Liver (tissue), 3 donors: ENCODE measurements around the gene RPS14.

Experiments
- GABPA ChIP-seq, 2 donors: IDR thresholded peaks in 1 of 2; conservative IDR thresholded peaks in 1 of 2; 2 replicates each; pipeline ENCODE4 v1.6.1; 2016; ENCODE audit warnings: antibody characterized with exemption in 2 of 2, mild to moderate bottlenecking in 1 of 2, moderate library complexity in 1 of 2
- JUND ChIP-seq, 2 donors: IDR thresholded peaks; 2 replicates each; pipeline ENCODE4 v1.6.1; 2016; ENCODE audit warnings: antibody characterized with exemption in 2 of 2
- NR2F2 ChIP-seq: IDR thresholded peaks from 2 replicates; pipeline ENCODE4 v1.6.1; 2016; ENCODE audit warnings: antibody characterized with exemption
- RAD21 ChIP-seq, 2 donors: IDR thresholded peaks; 2 replicates each; pipeline ENCODE4 v1.6.1; 2016; ENCODE audit warnings: antibody characterized with exemption in 2 of 2, mild to moderate bottlenecking in 2 of 2
- RXRA ChIP-seq, 2 donors: IDR thresholded peaks; 2 replicates each; pipeline ENCODE4 v1.6.1; 2017 to 2018; ENCODE audit warnings: antibody characterized with exemption in 2 of 2, mild to moderate bottlenecking in 1 of 2
- SP1 ChIP-seq: IDR thresholded peaks from 2 replicates; pipeline ENCODE4 v1.6.1; 2018; ENCODE audit warnings: antibody characterized with exemption, mild to moderate bottlenecking
- TAF1 ChIP-seq: conservative IDR thresholded peaks from 2 replicates; pipeline ENCODE4 v1.6.1; 2016; ENCODE audit warnings: antibody characterized with exemption, mild to moderate bottlenecking
- YY1 ChIP-seq: IDR thresholded peaks from 2 replicates; pipeline ENCODE4 v1.6.1; 2016; ENCODE audit warnings: antibody characterized with exemption, mild to moderate bottlenecking
- TF ChIP-seq, protein P1 (sequence below): fragments of 150-350 bp; IDR thresholded peaks from 2 replicates; pipeline ENCODE4 v1.5.1; 2017; ENCODE audit warnings: improper control_type of control experiment, low read depth, low read length; ENCODE audit not compliant: missing input control
- TF ChIP-seq, protein P2 (sequence below): IDR thresholded peaks from 2 replicates; pipeline ENCODE4 v1.6.1; 2016; ENCODE audit warnings: antibody characterized with exemption
- TF ChIP-seq, protein P3 (sequence below): IDR thresholded peaks from 2 replicates; pipeline ENCODE4 v1.6.1; 2016; ENCODE audit warnings: antibody characterized with exemption
- TF ChIP-seq, protein P4 (sequence below): IDR thresholded peaks from 2 replicates; pipeline ENCODE4 v1.6.1; 2016; ENCODE audit warnings: antibody characterized with exemption, mild to moderate bottlenecking
- TF ChIP-seq, protein P5 (sequence below): IDR thresholded peaks from 2 replicates; pipeline ENCODE4 v1.6.1; 2016; ENCODE audit warnings: antibody characterized with exemption
- donor health status: healthy.
- donor health status: healthy.

DNA sequence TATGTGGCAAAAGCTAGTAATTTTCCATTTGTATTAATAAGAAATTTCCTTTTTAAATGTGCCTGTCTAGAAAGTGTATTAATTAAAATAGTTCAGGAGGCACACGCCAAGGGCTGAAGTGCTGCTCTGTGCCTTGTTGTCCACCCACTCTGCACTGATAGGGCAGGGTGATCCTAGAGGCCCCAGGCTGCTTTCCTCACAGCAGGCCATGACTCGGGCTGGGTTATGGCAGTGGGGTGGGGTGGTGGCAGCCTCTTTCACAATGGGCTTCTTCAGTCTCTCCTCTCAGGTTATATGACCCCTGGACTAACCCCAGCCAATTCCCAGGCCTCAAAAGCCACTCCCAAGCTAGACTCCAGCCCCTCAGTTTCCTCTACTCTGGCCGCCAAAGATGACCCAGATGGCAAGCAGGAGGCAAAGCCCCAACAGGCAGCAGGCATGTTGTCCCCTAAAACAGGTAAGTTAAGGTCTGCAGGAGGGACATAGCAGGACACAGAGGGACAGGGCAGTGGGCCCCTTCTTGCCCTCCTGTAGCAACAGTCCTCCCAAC lies 56.4 kb downstream of the RPS14 start:
- TF ChIP-seq, protein P1, sequence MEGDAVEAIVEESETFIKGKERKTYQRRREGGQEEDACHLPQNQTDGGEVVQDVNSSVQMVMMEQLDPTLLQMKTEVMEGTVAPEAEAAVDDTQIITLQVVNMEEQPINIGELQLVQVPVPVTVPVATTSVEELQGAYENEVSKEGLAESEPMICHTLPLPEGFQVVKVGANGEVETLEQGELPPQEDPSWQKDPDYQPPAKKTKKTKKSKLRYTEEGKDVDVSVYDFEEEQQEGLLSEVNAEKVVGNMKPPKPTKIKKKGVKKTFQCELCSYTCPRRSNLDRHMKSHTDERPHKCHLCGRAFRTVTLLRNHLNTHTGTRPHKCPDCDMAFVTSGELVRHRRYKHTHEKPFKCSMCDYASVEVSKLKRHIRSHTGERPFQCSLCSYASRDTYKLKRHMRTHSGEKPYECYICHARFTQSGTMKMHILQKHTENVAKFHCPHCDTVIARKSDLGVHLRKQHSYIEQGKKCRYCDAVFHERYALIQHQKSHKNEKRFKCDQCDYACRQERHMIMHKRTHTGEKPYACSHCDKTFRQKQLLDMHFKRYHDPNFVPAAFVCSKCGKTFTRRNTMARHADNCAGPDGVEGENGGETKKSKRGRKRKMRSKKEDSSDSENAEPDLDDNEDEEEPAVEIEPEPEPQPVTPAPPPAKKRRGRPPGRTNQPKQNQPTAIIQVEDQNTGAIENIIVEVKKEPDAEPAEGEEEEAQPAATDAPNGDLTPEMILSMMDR, result no peak
- no peak for TF ChIP-seq JUND (IDR thresholded peaks at IDR 0.05)
- TF ChIP-seq YY1, result no peak
- TF ChIP-seq, protein P2, sequence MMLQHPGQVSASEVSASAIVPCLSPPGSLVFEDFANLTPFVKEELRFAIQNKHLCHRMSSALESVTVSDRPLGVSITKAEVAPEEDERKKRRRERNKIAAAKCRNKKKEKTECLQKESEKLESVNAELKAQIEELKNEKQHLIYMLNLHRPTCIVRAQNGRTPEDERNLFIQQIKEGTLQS, result no peak
- TF ChIP-seq, protein P3, sequence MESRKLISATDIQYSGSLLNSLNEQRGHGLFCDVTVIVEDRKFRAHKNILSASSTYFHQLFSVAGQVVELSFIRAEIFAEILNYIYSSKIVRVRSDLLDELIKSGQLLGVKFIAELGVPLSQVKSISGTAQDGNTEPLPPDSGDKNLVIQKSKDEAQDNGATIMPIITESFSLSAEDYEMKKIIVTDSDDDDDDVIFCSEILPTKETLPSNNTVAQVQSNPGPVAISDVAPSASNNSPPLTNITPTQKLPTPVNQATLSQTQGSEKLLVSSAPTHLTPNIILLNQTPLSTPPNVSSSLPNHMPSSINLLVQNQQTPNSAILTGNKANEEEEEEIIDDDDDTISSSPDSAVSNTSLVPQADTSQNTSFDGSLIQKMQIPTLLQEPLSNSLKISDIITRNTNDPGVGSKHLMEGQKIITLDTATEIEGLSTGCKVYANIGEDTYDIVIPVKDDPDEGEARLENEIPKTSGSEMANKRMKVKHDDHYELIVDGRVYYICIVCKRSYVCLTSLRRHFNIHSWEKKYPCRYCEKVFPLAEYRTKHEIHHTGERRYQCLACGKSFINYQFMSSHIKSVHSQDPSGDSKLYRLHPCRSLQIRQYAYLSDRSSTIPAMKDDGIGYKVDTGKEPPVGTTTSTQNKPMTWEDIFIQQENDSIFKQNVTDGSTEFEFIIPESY, result no peak
- TF ChIP-seq TAF1, result no peak
- TF ChIP-seq GABPA (IDR thresholded peaks at IDR 0.05 in 1 of 2, conservative IDR thresholded peaks at IDR 0.05 in 1 of 2), result no peak
- no peak for TF ChIP-seq NR2F2
- TF ChIP-seq, protein P4, sequence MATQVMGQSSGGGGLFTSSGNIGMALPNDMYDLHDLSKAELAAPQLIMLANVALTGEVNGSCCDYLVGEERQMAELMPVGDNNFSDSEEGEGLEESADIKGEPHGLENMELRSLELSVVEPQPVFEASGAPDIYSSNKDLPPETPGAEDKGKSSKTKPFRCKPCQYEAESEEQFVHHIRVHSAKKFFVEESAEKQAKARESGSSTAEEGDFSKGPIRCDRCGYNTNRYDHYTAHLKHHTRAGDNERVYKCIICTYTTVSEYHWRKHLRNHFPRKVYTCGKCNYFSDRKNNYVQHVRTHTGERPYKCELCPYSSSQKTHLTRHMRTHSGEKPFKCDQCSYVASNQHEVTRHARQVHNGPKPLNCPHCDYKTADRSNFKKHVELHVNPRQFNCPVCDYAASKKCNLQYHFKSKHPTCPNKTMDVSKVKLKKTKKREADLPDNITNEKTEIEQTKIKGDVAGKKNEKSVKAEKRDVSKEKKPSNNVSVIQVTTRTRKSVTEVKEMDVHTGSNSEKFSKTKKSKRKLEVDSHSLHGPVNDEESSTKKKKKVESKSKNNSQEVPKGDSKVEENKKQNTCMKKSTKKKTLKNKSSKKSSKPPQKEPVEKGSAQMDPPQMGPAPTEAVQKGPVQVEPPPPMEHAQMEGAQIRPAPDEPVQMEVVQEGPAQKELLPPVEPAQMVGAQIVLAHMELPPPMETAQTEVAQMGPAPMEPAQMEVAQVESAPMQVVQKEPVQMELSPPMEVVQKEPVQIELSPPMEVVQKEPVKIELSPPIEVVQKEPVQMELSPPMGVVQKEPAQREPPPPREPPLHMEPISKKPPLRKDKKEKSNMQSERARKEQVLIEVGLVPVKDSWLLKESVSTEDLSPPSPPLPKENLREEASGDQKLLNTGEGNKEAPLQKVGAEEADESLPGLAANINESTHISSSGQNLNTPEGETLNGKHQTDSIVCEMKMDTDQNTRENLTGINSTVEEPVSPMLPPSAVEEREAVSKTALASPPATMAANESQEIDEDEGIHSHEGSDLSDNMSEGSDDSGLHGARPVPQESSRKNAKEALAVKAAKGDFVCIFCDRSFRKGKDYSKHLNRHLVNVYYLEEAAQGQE, result no peak
- TF ChIP-seq RXRA (IDR thresholded peaks at IDR 0.05), result no peak
- no peak for TF ChIP-seq RAD21 (IDR thresholded peaks at IDR 0.05)
- TF ChIP-seq SP1, result no peak
- TF ChIP-seq, protein P5, sequence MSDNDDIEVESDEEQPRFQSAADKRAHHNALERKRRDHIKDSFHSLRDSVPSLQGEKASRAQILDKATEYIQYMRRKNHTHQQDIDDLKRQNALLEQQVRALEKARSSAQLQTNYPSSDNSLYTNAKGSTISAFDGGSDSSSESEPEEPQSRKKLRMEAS, result no peak
